GM12878 (cell line): ENCODE measurements around the gene SPATA3. TPM values are rescaled to one million over a fixed set of nuclear protein-coding genes. Genes with fewer than 3 reads are reported as not detected.

Experiments
- CBFB ChIP-seq: IDR thresholded peaks from 2 replicates; pipeline ENCODE4 v1.6.1; 2016; ENCODE audit warnings: antibody characterized with exemption, low read depth
- CBX3 ChIP-seq: fragments of 200-600 bp; sonication (generic); IDR thresholded peaks from 2 replicates; pipeline ENCODE4 v1.6.1; 2016; ENCODE audit warnings: low read depth, borderline replicate concordance
- E4F1 ChIP-seq: fragments of 450-650 bp; IDR thresholded peaks from 2 replicates; pipeline ENCODE4 v1.6.1; 2018; ENCODE audit warnings: borderline replicate concordance, mild to moderate bottlenecking; ENCODE audit not compliant: partially characterized antibody
- EED ChIP-seq: sonication (generic); IDR thresholded peaks from 2 replicates; pipeline ENCODE4 v1.6.1; 2016; ENCODE audit warnings: antibody characterized with exemption, low read depth
- IKZF2 ChIP-seq, 2 experiments: fragments of 450-650 bp; IDR thresholded peaks; 2 replicates each; pipeline ENCODE4 v1.6.1; 2017; ENCODE audit warnings: mild to moderate bottlenecking in 2 of 2, moderate library complexity in 2 of 2
- PBX3 ChIP-seq: IDR thresholded peaks from 2 replicates; pipeline ENCODE4 v1.6.1; 2011; ENCODE audit warnings: mild to moderate bottlenecking, low read depth, low read length, moderate library complexity; ENCODE audit not compliant: insufficient replicate concordance
- POLR2AphosphoS5 ChIP-seq: IDR thresholded peaks from 2 replicates; pipeline ENCODE4 v1.6.1; 2011; ENCODE audit warnings: mild to moderate bottlenecking, low read length, inconsistent platforms
- SMC3 ChIP-seq: IDR thresholded peaks from 2 replicates; pipeline ENCODE4 v1.6.1; 2011; ENCODE audit warnings: low read length, improper control_type of control experiment, borderline replicate concordance
- ZBTB11 ChIP-seq: fragments of 450-650 bp; formaldehyde crosslinking; IDR thresholded peaks from 2 replicates; pipeline ENCODE4 v1.5.0; 2022; ENCODE audit warnings: mild to moderate bottlenecking, missing genetic modification characterization
- ZBTB4 ChIP-seq: fragments of 450-650 bp; formaldehyde crosslinking; IDR thresholded peaks from 2 replicates; pipeline ENCODE4 v1.4.0; 2022; ENCODE audit warnings: mild to moderate bottlenecking, moderate library complexity
- polyA plus RNA-seq, 11 experiments: library from polyadenylated mRNA; depleted of rRNA in 4 of 11; unstranded in 6 of 11; stranded (reverse) in 5 of 11; fragments of >200 nt; fragmentation: Nextera tagmentation in 4 of 11; fragmentation: Illumina TruSeq in 1 of 11; extraction: Ambion mirVana in 4 of 11; extraction: Trizol in 1 of 11; gene quantifications; 1 replicate in 1 of 11; 2 replicates in 10 of 11; pipeline versions ENCODE4 v1.2.1 to v1.2.3, GENCODE V29; 2011 to 2016; ENCODE audit warnings: inconsistent platforms in 2 of 11, missing spikeins in 2 of 11, low read depth in 1 of 11
- total RNA-seq, 4 experiments: library from RNA; depleted of rRNA in 3 of 4; stranded (reverse); fragments of >200 nt in 3 of 4; fragmentation: Illumina TruSeq in 1 of 4; extraction: Trizol in 1 of 4; gene quantifications; 2 replicates each; pipeline versions ENCODE4 v1.2.1 to v1.2.3, GENCODE V29; 2013 to 2021
- TF ChIP-seq, protein P1 (sequence below): fragments of 450-650 bp; IDR thresholded peaks from 2 replicates; pipeline ENCODE4 v1.6.1; 2016; ENCODE audit warnings: mild to moderate bottlenecking

SPATA3 gene
- total and polyA plus RNA-seq, 10 of the 15 experiments (the other 5 are each of a cell fraction or from before 2014, with no cell fraction given): not detected

- peak; percentile 68 for TF ChIP-seq E4F1
- TF ChIP-seq PBX3: no peak
- TF ChIP-seq CBX3: no peak
- TF ChIP-seq ZBTB11: no peak
- TF ChIP-seq IKZF2 (IDR thresholded peaks at IDR 0.05): no peak; a peak in 2 of 4 replicates
- TF ChIP-seq, protein P1, sequence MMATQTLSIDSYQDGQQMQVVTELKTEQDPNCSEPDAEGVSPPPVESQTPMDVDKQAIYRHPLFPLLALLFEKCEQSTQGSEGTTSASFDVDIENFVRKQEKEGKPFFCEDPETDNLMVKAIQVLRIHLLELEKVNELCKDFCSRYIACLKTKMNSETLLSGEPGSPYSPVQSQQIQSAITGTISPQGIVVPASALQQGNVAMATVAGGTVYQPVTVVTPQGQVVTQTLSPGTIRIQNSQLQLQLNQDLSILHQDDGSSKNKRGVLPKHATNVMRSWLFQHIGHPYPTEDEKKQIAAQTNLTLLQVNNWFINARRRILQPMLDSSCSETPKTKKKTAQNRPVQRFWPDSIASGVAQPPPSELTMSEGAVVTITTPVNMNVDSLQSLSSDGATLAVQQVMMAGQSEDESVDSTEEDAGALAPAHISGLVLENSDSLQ: no peak
- peak; percentile 76 for TF ChIP-seq CBFB
- TF ChIP-seq ZBTB4 (CRISPR knock-in tag): no peak
- no peak for TF ChIP-seq EED
- peak; percentile 83 for TF ChIP-seq POLR2AphosphoS5
- no peak; the same call in 1 of the 2 replicates for TF ChIP-seq SMC3
Observed at GRCh38 chr2:231056453-231057416, 60.8 kb downstream of the SPATA3 start, which contains the start of gene PSMD1 (continued).
